ENCODE results near the gene CRHR2.

Gene CRHR2

DNA sequence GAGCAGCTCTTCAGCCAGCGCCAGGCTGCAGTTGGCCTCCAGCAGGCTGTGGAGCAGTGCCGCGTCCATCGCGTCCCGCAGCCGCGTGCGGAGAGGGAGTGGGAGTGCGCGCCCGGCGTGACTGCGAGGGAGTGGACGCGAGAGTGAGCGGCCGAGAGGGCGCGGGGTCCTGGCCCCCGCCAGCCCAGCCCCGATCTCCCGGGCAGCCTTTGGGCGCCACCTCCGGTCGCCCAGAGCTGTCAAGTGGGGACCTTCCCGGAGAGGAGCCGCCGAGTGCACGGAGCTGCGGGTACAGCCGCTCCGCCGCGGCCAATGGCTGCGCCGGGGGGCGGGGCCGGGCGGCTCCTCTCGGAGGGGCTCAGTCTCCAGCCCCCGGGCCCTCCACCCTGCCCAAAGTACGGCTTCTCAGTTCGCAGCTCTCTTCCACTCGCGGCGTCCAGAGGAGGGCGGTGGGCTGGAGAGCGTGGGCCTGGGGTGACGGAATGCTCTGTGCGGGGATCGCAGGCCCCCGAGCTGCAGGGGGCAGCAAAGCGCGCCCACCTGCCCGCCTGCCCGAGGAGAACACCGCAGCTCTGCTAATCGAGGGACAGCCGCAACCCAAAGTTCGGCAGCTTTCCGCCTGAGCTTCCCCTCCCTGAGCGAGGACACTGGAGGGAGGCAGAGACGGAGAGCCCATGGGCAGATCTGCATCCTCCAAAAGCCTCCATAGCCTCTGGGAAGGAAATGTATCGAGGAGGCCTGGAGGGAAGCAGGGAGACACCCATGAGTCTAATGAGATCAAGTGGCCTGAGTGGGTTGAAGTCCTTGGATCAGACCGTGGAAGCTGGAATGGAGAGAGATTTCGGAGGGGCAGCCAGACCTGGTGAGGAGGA is at the start of gene CRHR2:
CRHR2 (minus strand) TSS at position 245 of the 872 bp plus-strand sequence; CDS start at position 69, 176 bp downstream.
- TF ChIP-seq, protein P1, sequence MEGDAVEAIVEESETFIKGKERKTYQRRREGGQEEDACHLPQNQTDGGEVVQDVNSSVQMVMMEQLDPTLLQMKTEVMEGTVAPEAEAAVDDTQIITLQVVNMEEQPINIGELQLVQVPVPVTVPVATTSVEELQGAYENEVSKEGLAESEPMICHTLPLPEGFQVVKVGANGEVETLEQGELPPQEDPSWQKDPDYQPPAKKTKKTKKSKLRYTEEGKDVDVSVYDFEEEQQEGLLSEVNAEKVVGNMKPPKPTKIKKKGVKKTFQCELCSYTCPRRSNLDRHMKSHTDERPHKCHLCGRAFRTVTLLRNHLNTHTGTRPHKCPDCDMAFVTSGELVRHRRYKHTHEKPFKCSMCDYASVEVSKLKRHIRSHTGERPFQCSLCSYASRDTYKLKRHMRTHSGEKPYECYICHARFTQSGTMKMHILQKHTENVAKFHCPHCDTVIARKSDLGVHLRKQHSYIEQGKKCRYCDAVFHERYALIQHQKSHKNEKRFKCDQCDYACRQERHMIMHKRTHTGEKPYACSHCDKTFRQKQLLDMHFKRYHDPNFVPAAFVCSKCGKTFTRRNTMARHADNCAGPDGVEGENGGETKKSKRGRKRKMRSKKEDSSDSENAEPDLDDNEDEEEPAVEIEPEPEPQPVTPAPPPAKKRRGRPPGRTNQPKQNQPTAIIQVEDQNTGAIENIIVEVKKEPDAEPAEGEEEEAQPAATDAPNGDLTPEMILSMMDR (conservative IDR thresholded peaks at IDR 0.05; ENCODE audit: low read depth, low read length): peak; percentile 49
- peak within 1 kb of the TSS; percentile 20 for H3K4me3 ChIP-seq (ENCODE audit: low read length)
- DNase-seq (ENCODE audit: low read depth): no peak

DNA sequence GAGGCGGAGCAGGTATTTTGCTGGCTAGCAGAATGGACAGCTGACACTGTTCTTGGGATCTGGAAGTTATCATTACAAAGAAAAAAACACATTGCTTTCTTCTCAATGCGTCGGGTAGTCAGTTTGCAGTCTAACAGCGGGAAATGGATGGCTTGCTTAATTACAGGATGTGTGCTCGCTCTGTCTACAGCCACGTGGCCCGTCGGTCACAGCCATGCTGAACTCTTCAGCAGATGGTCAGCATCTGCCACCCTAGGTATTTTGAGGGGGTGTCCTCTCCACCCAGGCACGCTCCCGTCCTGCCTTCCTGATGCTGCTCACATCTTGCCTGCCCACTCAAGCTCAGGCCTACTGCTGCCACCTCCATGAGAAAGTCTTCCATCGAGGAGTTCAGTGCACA is 49.3 kb upstream of the CRHR2 start:
- H3K4me3 ChIP-seq (ENCODE audit: low read length): no peak overlapping the region
- DNase-seq (ENCODE audit: low read depth): no peak
- TF ChIP-seq, protein P1 (conservative IDR thresholded peaks at IDR 0.05; ENCODE audit: low read depth, low read length): no peak

- no peak overlapping the region for H3K4me3 ChIP-seq (ENCODE audit: low read length)
- TF ChIP-seq, protein P1 (conservative IDR thresholded peaks at IDR 0.05; ENCODE audit: low read depth, low read length): no peak
- no peak for DNase-seq (ENCODE audit: low read depth)
Observed at GRCh38 chr7:30730996-30731395, 48.7 kb upstream of the CRHR2 start.

DNA sequence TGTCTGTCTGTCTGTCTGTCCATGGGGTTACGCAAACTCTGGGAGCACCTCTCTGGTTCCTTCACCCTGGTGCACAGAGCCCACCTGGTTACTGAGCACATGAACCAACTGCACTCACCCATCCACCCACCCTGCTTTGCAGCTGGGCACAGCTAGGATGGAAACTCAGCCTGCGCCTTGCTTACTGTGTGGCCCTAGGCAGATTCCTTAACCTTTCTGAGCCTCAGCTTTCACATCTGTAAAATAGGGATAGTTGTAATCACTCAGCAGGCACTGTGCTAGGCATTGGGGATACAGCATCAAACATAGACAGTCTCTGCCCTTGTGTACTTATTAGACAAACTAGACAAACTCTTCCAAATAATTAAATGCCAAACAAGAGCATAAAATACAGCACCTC is 47.8 kb upstream of the CRHR2 start:
- TF ChIP-seq, protein P1 (conservative IDR thresholded peaks at IDR 0.05; ENCODE audit: low read depth, low read length): no peak
- DNase-seq (ENCODE audit: low read depth): no peak
- no peak overlapping the region for H3K4me3 ChIP-seq (ENCODE audit: low read length)

GRCh38 chr7:30729642-30730041 is 47.4 kb upstream of the CRHR2 start:
- no peak overlapping the region for H3K4me3 ChIP-seq (ENCODE audit: low read length)
- TF ChIP-seq, protein P1 (conservative IDR thresholded peaks at IDR 0.05; ENCODE audit: low read depth, low read length): no peak
- no peak for DNase-seq (ENCODE audit: low read depth)

DNA sequence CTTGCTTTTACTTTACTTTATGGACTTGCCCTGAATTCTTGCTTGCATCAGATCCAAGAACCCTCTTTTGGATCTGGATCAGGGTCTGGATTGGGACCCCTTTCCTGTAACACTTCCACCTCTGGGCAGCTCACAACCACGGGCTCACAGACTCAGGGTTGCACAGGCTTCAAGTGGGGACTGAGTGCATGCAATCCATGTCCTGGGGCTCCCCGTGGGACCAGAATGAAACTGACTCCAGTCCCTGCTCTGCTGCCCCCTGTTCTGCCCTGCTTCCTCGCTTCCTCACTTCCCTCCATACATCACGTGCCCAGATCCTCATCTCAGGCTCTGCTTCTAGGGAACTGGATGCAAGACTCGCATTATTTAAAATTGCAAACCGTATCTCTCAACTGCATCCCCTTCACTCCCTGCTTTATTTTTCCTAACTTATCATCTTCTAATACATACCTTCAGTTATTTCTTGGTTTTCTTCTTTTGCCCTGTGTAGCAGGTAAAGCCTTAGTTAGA is 46.4 kb upstream of the CRHR2 start:
- TF ChIP-seq, protein P1 (conservative IDR thresholded peaks at IDR 0.05; ENCODE audit: low read depth, low read length): no peak
- H3K4me3 ChIP-seq (ENCODE audit: low read length): no peak overlapping the region
- DNase-seq (ENCODE audit: low read depth): no peak

All from retinal pigment epithelial cell (primary cell).